AG20443 (cell line): ENCODE results near the gene ARHGAP6.
A peak's percentile ranks its signal among the peaks of the same experiment; 100 is the strongest.
"Not testable (repeated sequence)": the region's sequence is repeated elsewhere in the genome, so short reads cannot be mapped to it uniquely, and the experiment has no call there.

ENCODE experiments used
- DNase-seq: peaks from one replicate; pipeline ENCODE4 v3.0.0; 2012; ENCODE audit warnings: low spot score, mixed read lengths

Gene ARHGAP6

GRCh38 chrX:11641349-11642065 lies 24.2 kb downstream of the ARHGAP6 start:
- no peak for DNase-seq

- DNase-seq, result no peak
Measured at GRCh38 chrX:11640089-11640488, 25.6 kb downstream of the ARHGAP6 start.

- no peak for DNase-seq
Measured at GRCh38 chrX:11632732-11633131, 33.0 kb downstream of the ARHGAP6 start.

GRCh38 chrX:11629593-11630211 lies 36.0 kb downstream of the ARHGAP6 start:
- peak; percentile 72 for DNase-seq

GRCh38 chrX:11628399-11628798 lies 37.3 kb downstream of the ARHGAP6 start:
- no peak for DNase-seq

GRCh38 chrX:11626351-11626750 lies 39.4 kb downstream of the ARHGAP6 start:
- no peak for DNase-seq

- DNase-seq, result no peak
Measured at GRCh38 chrX:11619441-11619840, 46.3 kb downstream of the ARHGAP6 start.

- DNase-seq, result not testable (repeated sequence)
Measured at GRCh38 chrX:11614253-11614652, 51.5 kb downstream of the ARHGAP6 start.

- no peak for DNase-seq
Measured at GRCh38 chrX:11611965-11612364, 53.8 kb downstream of the ARHGAP6 start.

GRCh38 chrX:11611161-11611560 lies 54.6 kb downstream of the ARHGAP6 start:
- DNase-seq, result no peak

GRCh38 chrX:11609109-11609508 lies 56.6 kb downstream of the ARHGAP6 start:
- DNase-seq, result no peak

- no peak for DNase-seq
Measured at GRCh38 chrX:11606408-11606807, 59.3 kb downstream of the ARHGAP6 start.

- DNase-seq, result no peak
Measured at GRCh38 chrX:11600578-11600977, 65.1 kb downstream of the ARHGAP6 start.

- DNase-seq, result no peak
Measured at GRCh38 chrX:11597479-11597878, 68.2 kb downstream of the ARHGAP6 start.

- DNase-seq, result no peak
Measured at GRCh38 chrX:11591723-11592346, 73.9 kb downstream of the ARHGAP6 start.

GRCh38 chrX:11589641-11590040 lies 76.1 kb downstream of the ARHGAP6 start:
- DNase-seq, result no peak

GRCh38 chrX:11588097-11588496 lies 77.6 kb downstream of the ARHGAP6 start:
- DNase-seq, result no peak

- DNase-seq, result no peak
Measured at GRCh38 chrX:11585174-11585573, 80.5 kb downstream of the ARHGAP6 start.

- DNase-seq, result no peak
Measured at GRCh38 chrX:11580789-11581188, 84.9 kb downstream of the ARHGAP6 start.

- DNase-seq, result peak; percentile 5
Measured at GRCh38 chrX:11579636-11580600, 85.8 kb downstream of the ARHGAP6 start.

- not testable (repeated sequence) for DNase-seq
Measured at GRCh38 chrX:11578301-11578700, 87.4 kb downstream of the ARHGAP6 start.

- no peak for DNase-seq
Measured at GRCh38 chrX:11577603-11578002, 88.1 kb downstream of the ARHGAP6 start.
